CD4-positive, alpha-beta T cell treated with Interleukin-21 for 1 hour (primary cell): Measurements from ENCODE around the gene FOXP1.
"Not testable (repeated sequence)": the region's sequence is repeated elsewhere in the genome, so short reads cannot be mapped to it uniquely, and the experiment has no call there.

Experiments
- DNase-seq: peaks from one replicate; pipeline ENCODE4 v3.0.0-alpha.2; 2020

The FOXP1 gene

GRCh38 chr3:71045917-71046282 is 537.6 kb downstream of the FOXP1 start:
- no peak for DNase-seq

- no peak for DNase-seq
Measured at GRCh38 chr3:71045212-71045916, 538.2 kb downstream of the FOXP1 start.

GRCh38 chr3:71042759-71043158 is 540.8 kb downstream of the FOXP1 start:
- no peak for DNase-seq

GRCh38 chr3:71041371-71041770 is 542.2 kb downstream of the FOXP1 start:
- DNase-seq: no peak

GRCh38 chr3:71039332-71039731 is 544.2 kb downstream of the FOXP1 start:
- DNase-seq: peak; percentile 45

- no peak for DNase-seq
Measured at GRCh38 chr3:71037775-71038174, 545.8 kb downstream of the FOXP1 start.

GRCh38 chr3:71035886-71036285 is 547.6 kb downstream of the FOXP1 start:
- DNase-seq: no peak

- DNase-seq: no peak
Measured at GRCh38 chr3:71035314-71035713, 548.2 kb downstream of the FOXP1 start.

GRCh38 chr3:71033681-71034220 is 549.8 kb downstream of the FOXP1 start:
- DNase-seq: no peak

GRCh38 chr3:71031914-71032521 is 551.5 kb downstream of the FOXP1 start:
- DNase-seq: no peak

- no peak for DNase-seq
Measured at GRCh38 chr3:71031181-71031580, 552.3 kb downstream of the FOXP1 start.

GRCh38 chr3:71030748-71031147 is 552.8 kb downstream of the FOXP1 start:
- DNase-seq: no peak

- no peak for DNase-seq
Measured at GRCh38 chr3:71029770-71030169, 553.8 kb downstream of the FOXP1 start.

GRCh38 chr3:71028802-71029201 is 554.7 kb downstream of the FOXP1 start:
- no peak for DNase-seq

- no peak for DNase-seq
Measured at GRCh38 chr3:71028184-71028583, 555.3 kb downstream of the FOXP1 start.

- no peak for DNase-seq
Measured at GRCh38 chr3:71026634-71027578, 556.6 kb downstream of the FOXP1 start.

GRCh38 chr3:71025516-71025915 is 558.0 kb downstream of the FOXP1 start:
- DNase-seq: no peak

GRCh38 chr3:71025010-71025409 is 558.5 kb downstream of the FOXP1 start:
- no peak for DNase-seq

- no peak for DNase-seq
Measured at GRCh38 chr3:71022551-71023335, 560.8 kb downstream of the FOXP1 start.

- DNase-seq: no peak
Measured at GRCh38 chr3:71018799-71019198, 564.7 kb downstream of the FOXP1 start.

GRCh38 chr3:71016178-71016845 is 567.2 kb downstream of the FOXP1 start:
- DNase-seq: no peak

GRCh38 chr3:71014616-71015015 is 568.9 kb downstream of the FOXP1 start:
- DNase-seq: not testable (repeated sequence)
